Measurements from ENCODE around the gene TMEM178A.

The TMEM178A gene

GRCh38 chr2:39762448-39762847 is 96.7 kb downstream of the TMEM178A start:
- DNase-seq: no peak
